ENCODE data around the gene PELI3.

DNA sequence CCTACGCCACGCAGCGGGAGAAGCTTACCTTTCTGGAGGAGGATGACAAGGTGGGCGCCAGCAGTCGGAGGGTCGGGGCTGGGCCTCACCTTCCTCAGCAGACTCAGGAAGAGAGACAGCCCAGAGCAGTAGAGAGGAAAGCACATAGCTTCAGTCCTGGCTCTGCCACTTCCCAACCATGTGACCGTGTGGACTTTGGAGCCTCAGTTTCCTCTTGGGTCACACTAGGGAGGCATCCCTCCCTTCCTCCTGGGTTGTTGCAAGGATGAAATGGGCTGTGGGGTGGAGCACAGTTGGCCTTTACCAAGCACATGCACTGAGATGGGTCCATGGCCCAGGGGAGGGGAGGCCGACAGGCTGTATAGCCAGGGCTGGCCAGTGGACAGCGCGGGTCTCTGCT, 26.4 kb downstream of the PELI3 start:
- TF ChIP-seq POLR2A (IDR thresholded peaks at IDR 0.05) (no peak), CTCF (IDR thresholded peaks at IDR 0.05) (no peak)

Measured in esophagus squamous epithelium (tissue), 4 donors.